Epithelial cell of prostate (primary cell): Measurements from ENCODE around the gene FOXD1.
"Not testable (repeated sequence)": the region's sequence is repeated elsewhere in the genome, so short reads cannot be mapped to it uniquely, and the experiment has no call there.

Source experiments
- DNase-seq: peaks from one replicate; pipeline ENCODE4 v3.0.0-alpha.2; 2011; ENCODE audit warnings: low read depth, low spot score
- H3K27ac ChIP-seq: fragments of 450-650 bp; 2 replicates; pipeline ENCODE4 v1.5.1; 2017; ENCODE audit warnings: mild to moderate bottlenecking

Gene FOXD1

GRCh38 chr5:73419465-73420390 lies 28.8 kb downstream of the FOXD1 start:
- no peak for DNase-seq
- H3K27ac ChIP-seq: no peak overlapping the region

- no peak for DNase-seq
Observed at GRCh38 chr5:73419117-73419464, 29.5 kb downstream of the FOXD1 start.

GRCh38 chr5:73418244-73418691 lies 30.3 kb downstream of the FOXD1 start:
- H3K27ac ChIP-seq: no peak overlapping the region
- DNase-seq: no peak

More at GRCh38 chr5:73419117-73419464, 29.5 kb downstream of the FOXD1 start:
- H3K27ac ChIP-seq: no peak overlapping the region

GRCh38 chr5:73417303-73418034 lies 31.1 kb downstream of the FOXD1 start:
- no peak overlapping the region for H3K27ac ChIP-seq
- DNase-seq: no peak

- H3K27ac ChIP-seq: no peak overlapping the region
- DNase-seq: no peak
Observed at GRCh38 chr5:73415617-73416016, 33.0 kb downstream of the FOXD1 start.

- H3K27ac ChIP-seq: no peak overlapping the region
- DNase-seq: no peak
Observed at GRCh38 chr5:73415171-73415570, 33.4 kb downstream of the FOXD1 start.

GRCh38 chr5:73412597-73412988 lies 36.0 kb downstream of the FOXD1 start:
- H3K27ac ChIP-seq: peak overlapping the region; percentile 90
- peak; percentile 61 for DNase-seq

- H3K27ac ChIP-seq: peak overlapping the region; percentile 90
- no peak for DNase-seq
Observed at GRCh38 chr5:73411936-73412596, 36.5 kb downstream of the FOXD1 start.

DNA sequence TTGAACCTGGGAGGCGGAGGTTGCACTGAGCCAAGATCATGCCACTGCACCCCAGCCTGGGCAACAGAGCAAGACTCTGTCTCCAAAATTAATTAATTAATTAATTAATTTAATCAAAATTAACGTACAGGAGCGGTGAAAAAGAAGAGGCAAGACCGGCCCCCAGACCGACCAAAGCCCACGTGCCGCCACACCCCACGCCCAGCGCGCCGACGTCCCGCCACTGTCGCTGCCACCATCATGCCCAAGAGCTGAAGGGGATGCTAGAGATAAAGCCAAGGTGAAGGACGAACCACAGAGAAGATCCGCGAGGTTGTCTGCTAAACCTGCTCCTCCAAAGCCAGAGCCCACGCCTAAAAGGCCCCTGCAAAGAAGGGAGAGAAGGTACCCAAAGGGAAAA lies 38.6 kb downstream of the FOXD1 start:
- H3K27ac ChIP-seq, DNase-seq: not testable (repeated sequence)

DNA sequence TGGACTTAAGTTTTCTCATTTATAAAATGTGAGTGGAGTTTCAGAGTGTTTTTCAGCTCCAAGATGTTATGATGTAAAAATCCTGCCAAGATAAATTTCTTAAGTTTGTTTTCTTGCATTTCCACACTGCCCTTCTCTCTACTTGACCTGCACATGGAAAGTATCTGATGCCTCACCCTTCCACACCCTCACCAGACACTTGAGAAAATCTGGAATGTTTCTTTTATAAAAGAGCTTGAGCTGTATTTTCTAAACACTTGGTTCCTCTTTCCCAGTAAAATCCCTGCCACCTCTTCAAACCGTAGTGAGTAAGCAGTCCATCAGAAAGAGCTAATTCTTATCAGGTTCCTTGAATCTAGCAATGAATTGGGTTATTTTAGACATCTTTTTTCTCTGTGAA lies 42.9 kb downstream of the FOXD1 start:
- no peak overlapping the region for H3K27ac ChIP-seq
- DNase-seq: no peak

DNA sequence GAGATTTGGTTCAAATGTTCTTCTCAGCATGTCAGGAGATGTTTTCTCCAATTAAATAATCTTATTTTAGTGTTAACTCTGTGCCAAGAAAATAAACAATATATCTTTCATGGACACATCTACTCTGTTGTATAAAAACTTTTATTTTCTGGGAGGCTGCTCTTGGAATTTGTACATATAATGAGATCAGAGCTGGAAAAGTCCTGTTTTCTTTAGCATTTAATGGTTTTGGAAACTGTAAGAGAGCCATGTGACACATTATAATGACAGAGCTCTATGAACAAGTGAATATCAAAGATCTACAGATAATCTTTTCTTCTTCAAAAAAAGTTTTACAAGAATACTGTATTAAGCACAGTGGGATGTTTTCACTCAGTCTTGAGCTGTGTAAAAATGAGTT lies 48.8 kb downstream of the FOXD1 start:
- no peak overlapping the region for H3K27ac ChIP-seq
- DNase-seq: no peak
